Smooth muscle cell (in vitro differentiated cells): ENCODE measurements around the gene SHC3. TPM values are rescaled to one million over a fixed set of nuclear protein-coding genes. Genes with fewer than 3 reads are reported as not detected.

Experiments used
- DNase-seq: peaks from one replicate; lab custom pipeline; 2025; ENCODE audit not compliant: unreplicated experiment; lab: John Stamatoyannopoulos, UW
- H2AFZ ChIP-seq: fragments of 200-600 bp; sonication (generic); 2 replicates; pipeline ENCODE4 v1.6.0; 2016; ENCODE audit warnings: antibody characterized with exemption, low read depth, mild to moderate bottlenecking
- H3F3A ChIP-seq: fragments of 200-600 bp; sonication (generic); 2 replicates; pipeline ENCODE4 v1.6.0; 2017; ENCODE audit warnings: antibody characterized with exemption, low read depth
- H3K27ac ChIP-seq: fragments of 200-600 bp; sonication (generic); 2 replicates; pipeline ENCODE4 v1.5.1; 2016; ENCODE audit warnings: low read depth, mild to moderate bottlenecking
- H3K27me3 ChIP-seq: fragments of 200-600 bp; sonication (generic); 2 replicates; pipeline ENCODE4 v1.6.1; 2016; ENCODE audit warnings: low read depth, mild to moderate bottlenecking
- H3K36me3 ChIP-seq: fragments of 200-600 bp; sonication (generic); 2 replicates; pipeline ENCODE4 v1.5.1; 2016; ENCODE audit warnings: low read depth
- H3K4me1 ChIP-seq: fragments of 200-600 bp; sonication (generic); 2 replicates; pipeline ENCODE4 v1.5.1; 2016; ENCODE audit warnings: low read depth
- H3K4me2 ChIP-seq: fragments of 200-600 bp; sonication (generic); 2 replicates; pipeline ENCODE4 v1.6.0; 2016; ENCODE audit warnings: mild to moderate bottlenecking
- H3K4me3 ChIP-seq: fragments of 200-600 bp; sonication (generic); 2 replicates; pipeline ENCODE4 v1.5.1; 2016; ENCODE audit warnings: mild to moderate bottlenecking
- H3K79me2 ChIP-seq: fragments of 200-600 bp; sonication (generic); 2 replicates; pipeline ENCODE4 v1.6.0; 2016; ENCODE audit warnings: low read depth, mild to moderate bottlenecking
- H3K9ac ChIP-seq: fragments of 200-600 bp; sonication (generic); 2 replicates; pipeline ENCODE4 v1.6.0; 2016; ENCODE audit warnings: low read depth
- H3K9me3 ChIP-seq: fragments of 200-600 bp; sonication (generic); replicated peaks from 2 replicates; pipeline ENCODE4 v1.5.1; 2016; ENCODE audit warnings: low read depth
- H4K20me1 ChIP-seq: fragments of 200-600 bp; sonication (generic); 2 replicates; pipeline ENCODE4 v1.6.0; 2016; ENCODE audit warnings: low read depth
- WGBS: methylation state at CpG from one replicate; pipeline ENCODE4 v1.1.7; 2016; ENCODE audit warnings: low lambda C conversion rate; 5-methylcytosine and 5-hydroxymethylcytosine counted together
- polyA plus RNA-seq: library from polyadenylated mRNA; unstranded; fragments of >200 nt; fragmentation: Nextera tagmentation; extraction: Ambion mirVana; gene quantifications from 2 replicates; pipeline ENCODE4 v1.2.1, GENCODE V29; 2016
- total RNA-seq: library from RNA; depleted of rRNA; stranded (reverse); fragments of >200 nt; gene quantifications from 2 replicates; pipeline ENCODE4 v1.2.3, GENCODE V29; 2014
- TF ChIP-seq, protein P1 (sequence below): fragments of 200-600 bp; sonication (generic); IDR thresholded peaks from 2 replicates; pipeline ENCODE4 v1.5.1; 2017; ENCODE audit warnings: borderline replicate concordance, mild to moderate bottlenecking, antibody characterized with exemption; ENCODE audit not compliant: insufficient read depth, poor library complexity, severe bottlenecking

Gene SHC3
- total and polyA plus RNA-seq, 2 experiments from 2014 or later = 0.38 to 0.67 TPM

DNA sequence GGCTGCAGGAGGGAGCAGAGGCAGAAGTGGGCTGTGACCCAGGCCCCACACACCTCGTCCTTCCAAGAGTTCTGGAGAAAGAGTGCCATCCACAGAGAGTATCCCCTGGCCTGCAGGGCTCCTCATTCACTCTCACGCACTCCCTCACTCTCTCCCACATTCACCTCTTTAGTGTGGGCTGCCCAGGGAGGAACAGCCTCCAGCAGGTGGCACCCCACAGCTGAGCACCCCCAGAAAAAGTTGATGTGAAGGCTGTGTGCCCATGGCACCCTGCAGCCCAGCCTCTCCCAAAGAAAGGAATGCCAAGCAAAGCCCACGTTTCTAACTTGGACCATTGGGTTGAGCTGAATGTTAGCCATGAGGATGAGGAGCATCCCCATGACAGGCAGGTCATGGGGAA is 4.5 kb upstream of the SHC3 start:
- H3K4me1 ChIP-seq = peaks cover 21% of the 10 kb centered on the region
- TF ChIP-seq, protein P1, sequence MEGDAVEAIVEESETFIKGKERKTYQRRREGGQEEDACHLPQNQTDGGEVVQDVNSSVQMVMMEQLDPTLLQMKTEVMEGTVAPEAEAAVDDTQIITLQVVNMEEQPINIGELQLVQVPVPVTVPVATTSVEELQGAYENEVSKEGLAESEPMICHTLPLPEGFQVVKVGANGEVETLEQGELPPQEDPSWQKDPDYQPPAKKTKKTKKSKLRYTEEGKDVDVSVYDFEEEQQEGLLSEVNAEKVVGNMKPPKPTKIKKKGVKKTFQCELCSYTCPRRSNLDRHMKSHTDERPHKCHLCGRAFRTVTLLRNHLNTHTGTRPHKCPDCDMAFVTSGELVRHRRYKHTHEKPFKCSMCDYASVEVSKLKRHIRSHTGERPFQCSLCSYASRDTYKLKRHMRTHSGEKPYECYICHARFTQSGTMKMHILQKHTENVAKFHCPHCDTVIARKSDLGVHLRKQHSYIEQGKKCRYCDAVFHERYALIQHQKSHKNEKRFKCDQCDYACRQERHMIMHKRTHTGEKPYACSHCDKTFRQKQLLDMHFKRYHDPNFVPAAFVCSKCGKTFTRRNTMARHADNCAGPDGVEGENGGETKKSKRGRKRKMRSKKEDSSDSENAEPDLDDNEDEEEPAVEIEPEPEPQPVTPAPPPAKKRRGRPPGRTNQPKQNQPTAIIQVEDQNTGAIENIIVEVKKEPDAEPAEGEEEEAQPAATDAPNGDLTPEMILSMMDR = no peak
- peaks cover 8% of the 10 kb centered on the region for H3F3A ChIP-seq
- no peak overlapping the region for H3K4me2 ChIP-seq
- no peak overlapping the region for H3K4me3 ChIP-seq
- 74% methylated on average over 3 of the region's 3 CpGs for WGBS
- no peaks in the 10 kb centered on the region for H3K79me2 ChIP-seq
- no peak overlapping the region for H3K27ac ChIP-seq
- H3K9ac ChIP-seq = no peak overlapping the region
- no peak overlapping the region for H2AFZ ChIP-seq
- peaks cover 4% of the 10 kb centered on the region for H3K27me3 ChIP-seq
- no peaks in the 10 kb centered on the region for H4K20me1 ChIP-seq
- no peak for DNase-seq
- H3K36me3 ChIP-seq = no peaks in the 10 kb centered on the region
- no peaks in the 10 kb centered on the region for H3K9me3 ChIP-seq

DNA sequence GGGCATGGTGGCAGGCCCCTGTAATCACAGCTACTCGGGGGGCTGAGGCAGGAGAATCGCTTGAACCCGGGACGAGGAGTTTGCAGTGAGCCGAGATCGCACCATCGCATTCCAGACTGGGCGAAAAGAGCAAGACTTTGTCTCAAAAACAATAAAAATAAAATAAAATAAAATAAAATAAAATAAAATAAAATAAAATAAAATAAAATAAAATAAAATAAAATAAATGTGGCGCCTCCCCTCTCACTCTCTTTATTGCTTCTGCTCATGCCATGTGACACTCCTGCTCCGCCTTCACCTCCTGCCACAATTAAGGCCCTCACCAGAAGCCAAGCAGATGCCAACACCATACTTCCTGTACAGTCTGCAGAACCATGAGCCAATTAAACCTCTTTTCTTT is 3.8 kb upstream of the SHC3 start:
- Histone ChIP-seq H3K79me2 (no peaks in the 10 kb centered on the region), H3K4me2 (no peak overlapping the region)
- WGBS = 93% methylated on average over 10 of the region's 10 CpGs

DNA sequence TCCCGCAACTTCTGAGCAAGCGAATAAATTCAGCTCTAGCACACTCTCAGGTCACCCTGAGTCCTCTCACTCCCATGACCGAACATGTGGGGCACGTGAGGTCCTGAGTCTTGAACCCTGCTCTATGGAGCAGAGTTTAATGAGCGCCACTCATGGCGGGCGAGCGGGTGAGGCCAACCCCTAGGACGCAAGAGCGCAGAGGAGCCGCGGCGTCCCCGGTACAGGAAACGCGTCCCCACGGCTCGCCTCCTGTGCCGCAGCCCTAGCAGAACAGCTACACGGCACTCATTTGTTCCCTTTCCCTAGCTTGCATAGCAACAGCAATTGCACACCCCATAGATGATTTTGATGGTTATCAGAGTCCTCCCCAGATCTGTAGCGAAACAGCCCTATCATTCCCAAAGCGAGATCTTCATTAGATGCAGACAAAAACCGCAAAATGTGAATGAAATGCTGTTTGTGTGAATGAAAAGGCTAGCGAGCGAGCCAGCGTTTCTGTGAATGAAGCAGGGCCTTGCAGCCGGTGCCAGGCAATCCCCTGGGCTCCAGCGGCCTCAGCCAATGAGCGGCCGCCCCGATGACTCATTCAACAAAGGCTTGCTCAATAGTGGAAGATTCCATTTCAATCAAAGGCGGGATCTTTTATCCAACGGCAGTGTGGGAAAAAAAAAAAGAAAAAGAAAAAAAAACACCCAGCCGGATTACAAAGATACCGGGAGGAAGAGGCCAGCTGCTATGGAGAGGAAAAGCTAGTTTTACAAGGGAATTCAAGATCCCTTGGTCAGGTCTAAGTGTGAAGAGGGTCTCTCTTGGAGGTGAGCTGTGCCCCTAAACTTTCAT is 1.5 kb upstream of the SHC3 start:
- Histone ChIP-seq H3K4me2 (peak overlapping the region; percentile 93), H3K9me3 (no peaks in the 10 kb centered on the region), H3K79me2 (no peaks in the 10 kb centered on the region), H3K4me3 (peak overlapping the region; percentile 59), H3K9ac (no peak overlapping the region), H3K27ac (peak overlapping the region; percentile 61), H2AFZ (peak overlapping the region; percentile 81), H4K20me1 (no peaks in the 10 kb centered on the region), H3F3A (peaks cover 8% of the 10 kb centered on the region), H3K36me3 (no peaks in the 10 kb centered on the region), H3K4me1 (peaks cover 32% of the 10 kb centered on the region), H3K27me3 (peaks cover 31% of the 10 kb centered on the region)
- TF ChIP-seq, protein P1 = no peak
- 4% methylated on average over 35 of the region's 35 CpGs for WGBS
- peak; percentile 51 for DNase-seq

More for the DNA sequence above, 3.8 kb upstream of the SHC3 start:
- Histone ChIP-seq H3K4me3 (no peak overlapping the region), H3K27me3 (peaks cover 9% of the 10 kb centered on the region), H2AFZ (no peak overlapping the region), H3K4me1 (peaks cover 25% of the 10 kb centered on the region), H3F3A (peaks cover 8% of the 10 kb centered on the region), H3K9ac (no peak overlapping the region), H3K9me3 (no peaks in the 10 kb centered on the region), H3K36me3 (no peaks in the 10 kb centered on the region), H4K20me1 (no peaks in the 10 kb centered on the region), H3K27ac (no peak overlapping the region)
- TF ChIP-seq, protein P1 = no peak
- no peak for DNase-seq

- Histone ChIP-seq H3K4me3 (peak overlapping the region; percentile 59), H3K9ac (no peak overlapping the region), H3K79me2 (no peaks in the 10 kb centered on the region), H3K4me2 (peak overlapping the region; percentile 93), H3K4me1 (peaks cover 32% of the 10 kb centered on the region), H3K27me3 (peaks cover 37% of the 10 kb centered on the region), H4K20me1 (no peaks in the 10 kb centered on the region), H3K27ac (peak overlapping the region; percentile 61), H2AFZ (peak overlapping the region; percentile 81), H3K9me3 (no peaks in the 10 kb centered on the region), H3F3A (peaks cover 8% of the 10 kb centered on the region), H3K36me3 (no peaks in the 10 kb centered on the region)
- 27% methylated on average over 4 of the region's 4 CpGs for WGBS
- TF ChIP-seq, protein P1 = no peak
- no peak for DNase-seq
Measured at GRCh38 chr9:89179540-89179894, 899 bp upstream of the SHC3 start.
